MM.1S (cell line): ENCODE results near the gene MPL.

Experiments used
- DNase-seq: peaks from one replicate; pipeline ENCODE4 v3.0.0-alpha.2; 2015
- H2AFZ ChIP-seq: fragments of 300-600 bp; sonication (generic); 2 replicates; pipeline ENCODE4 v1.6.0; 2016; ENCODE audit warnings: antibody characterized with exemption, low read length
- H3F3A ChIP-seq: fragments of 300-600 bp; sonication (generic); 2 replicates; pipeline ENCODE4 v1.6.1; 2016; ENCODE audit warnings: mild to moderate bottlenecking, antibody characterized with exemption, low read length, moderate library complexity, mixed read lengths; ENCODE audit not compliant: insufficient read depth
- H3K27ac ChIP-seq: fragments of 300-600 bp; sonication (generic); 2 replicates; pipeline ENCODE4 v1.5.1; 2016; ENCODE audit warnings: mild to moderate bottlenecking, low read length
- H3K27me3 ChIP-seq: fragments of 300-600 bp; sonication (generic); replicated peaks from 2 replicates; pipeline ENCODE4 v1.6.0; 2016; ENCODE audit warnings: low read length; ENCODE audit not compliant: insufficient read depth
- H3K36me3 ChIP-seq: fragments of 300-600 bp; sonication (generic); replicated peaks from 2 replicates; pipeline ENCODE4 v1.6.1; 2016; ENCODE audit warnings: mild to moderate bottlenecking, low read length, mixed read lengths; ENCODE audit not compliant: insufficient read depth
- H3K4me1 ChIP-seq: fragments of 300-600 bp; sonication (generic); 2 replicates; pipeline ENCODE4 v1.6.1; 2016; ENCODE audit warnings: low read length, mixed read lengths
- H3K4me2 ChIP-seq: fragments of 300-600 bp; sonication (generic); 2 replicates; pipeline ENCODE4 v1.6.0; 2016; ENCODE audit warnings: low read depth, low read length
- H3K4me3 ChIP-seq: fragments of 300-600 bp; sonication (generic); 2 replicates; pipeline ENCODE4 v1.5.1; 2016; ENCODE audit warnings: low read length, mixed read lengths
- H3K79me2 ChIP-seq: fragments of 300-600 bp; sonication (generic); 2 replicates; pipeline ENCODE4 v1.6.1; 2016; ENCODE audit warnings: mixed run types, low read length, mixed read lengths
- H3K9ac ChIP-seq: fragments of 300-600 bp; sonication (generic); 2 replicates; pipeline ENCODE4 v1.6.1; 2016; ENCODE audit warnings: low read length, mixed read lengths
- H3K9me2 ChIP-seq: fragments of 300-600 bp; sonication (generic); replicated peaks from 2 replicates; pipeline ENCODE4 v1.6.1; 2016; ENCODE audit warnings: mild to moderate bottlenecking, low read length, mixed read lengths; ENCODE audit not compliant: insufficient read depth
- H3K9me3 ChIP-seq: fragments of 300-600 bp; sonication (generic); replicated peaks from 2 replicates; pipeline ENCODE4 v1.6.1; 2016; ENCODE audit warnings: mild to moderate bottlenecking, low read length, mixed read lengths; ENCODE audit not compliant: insufficient read depth
- H4K20me1 ChIP-seq: fragments of 300-600 bp; sonication (generic); 2 replicates; pipeline ENCODE4 v1.6.1; 2016; ENCODE audit warnings: mild to moderate bottlenecking, low read length, moderate library complexity, mixed read lengths; ENCODE audit not compliant: insufficient read depth
- EZH2 ChIP-seq: fragments of 300-600 bp; sonication (generic); optimal IDR thresholded peaks from 2 replicates; pipeline ENCODE3; 2017; ENCODE audit warnings: low read depth, mild to moderate bottlenecking, antibody characterized with exemption, low read length, mixed read lengths
- EZH2phosphoT487 ChIP-seq: fragments of 300-600 bp; sonication (generic); IDR thresholded peaks from 2 replicates; pipeline ENCODE4 v1.6.1; 2018; ENCODE audit warnings: antibody characterized with exemption, low read length
- TF ChIP-seq, protein P1 (sequence below): fragments of 300-600 bp; sonication (generic); IDR thresholded peaks from 2 replicates; pipeline ENCODE4 v1.5.1; 2016; ENCODE audit warnings: antibody characterized with exemption, low read length, mixed read lengths

Gene MPL

DNA sequence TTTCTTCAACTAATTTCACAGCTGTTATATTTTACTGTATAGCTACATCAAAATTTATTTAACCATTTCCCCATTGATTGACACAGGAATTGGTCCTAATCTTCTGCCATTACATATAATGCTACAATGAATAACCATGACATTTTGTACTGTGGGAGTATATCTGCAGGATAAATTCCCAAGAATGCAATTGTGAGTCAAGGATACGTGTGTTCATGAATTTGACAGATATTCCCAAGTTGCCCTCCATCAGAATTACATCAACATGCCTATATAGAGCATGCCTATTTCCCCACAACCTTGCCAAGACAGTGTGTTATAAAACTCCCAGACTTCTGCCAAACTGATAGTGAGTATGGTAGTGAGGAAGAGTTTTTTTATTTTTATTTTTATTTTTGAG lies 39.6 kb upstream of the MPL start:
- H3K4me2 ChIP-seq, result no peak overlapping the region
- H4K20me1 ChIP-seq, result no peaks in the 10 kb centered on the region
- no peak overlapping the region for H3K27ac ChIP-seq
- no peak for DNase-seq
- TF ChIP-seq, protein P1, sequence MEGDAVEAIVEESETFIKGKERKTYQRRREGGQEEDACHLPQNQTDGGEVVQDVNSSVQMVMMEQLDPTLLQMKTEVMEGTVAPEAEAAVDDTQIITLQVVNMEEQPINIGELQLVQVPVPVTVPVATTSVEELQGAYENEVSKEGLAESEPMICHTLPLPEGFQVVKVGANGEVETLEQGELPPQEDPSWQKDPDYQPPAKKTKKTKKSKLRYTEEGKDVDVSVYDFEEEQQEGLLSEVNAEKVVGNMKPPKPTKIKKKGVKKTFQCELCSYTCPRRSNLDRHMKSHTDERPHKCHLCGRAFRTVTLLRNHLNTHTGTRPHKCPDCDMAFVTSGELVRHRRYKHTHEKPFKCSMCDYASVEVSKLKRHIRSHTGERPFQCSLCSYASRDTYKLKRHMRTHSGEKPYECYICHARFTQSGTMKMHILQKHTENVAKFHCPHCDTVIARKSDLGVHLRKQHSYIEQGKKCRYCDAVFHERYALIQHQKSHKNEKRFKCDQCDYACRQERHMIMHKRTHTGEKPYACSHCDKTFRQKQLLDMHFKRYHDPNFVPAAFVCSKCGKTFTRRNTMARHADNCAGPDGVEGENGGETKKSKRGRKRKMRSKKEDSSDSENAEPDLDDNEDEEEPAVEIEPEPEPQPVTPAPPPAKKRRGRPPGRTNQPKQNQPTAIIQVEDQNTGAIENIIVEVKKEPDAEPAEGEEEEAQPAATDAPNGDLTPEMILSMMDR, result no peak
- TF ChIP-seq EZH2, result no peak
- no peak for TF ChIP-seq EZH2phosphoT487
- no peaks in the 10 kb centered on the region for H3K9me2 ChIP-seq
- no peaks in the 10 kb centered on the region for H3K27me3 ChIP-seq
- H3K36me3 ChIP-seq, result no peaks in the 10 kb centered on the region
- H2AFZ ChIP-seq, result no peak overlapping the region
- H3K9ac ChIP-seq, result no peak overlapping the region
- H3K79me2 ChIP-seq, result no peaks in the 10 kb centered on the region
- no peak overlapping the region for H3K4me3 ChIP-seq
- H3K9me3 ChIP-seq, result no peaks in the 10 kb centered on the region
- H3F3A ChIP-seq, result 0 out of 2 replicates have a peak, but pooled peaks cover 3% of the 10 kb centered on the region
- H3K4me1 ChIP-seq, result no peaks in the 10 kb centered on the region

DNA sequence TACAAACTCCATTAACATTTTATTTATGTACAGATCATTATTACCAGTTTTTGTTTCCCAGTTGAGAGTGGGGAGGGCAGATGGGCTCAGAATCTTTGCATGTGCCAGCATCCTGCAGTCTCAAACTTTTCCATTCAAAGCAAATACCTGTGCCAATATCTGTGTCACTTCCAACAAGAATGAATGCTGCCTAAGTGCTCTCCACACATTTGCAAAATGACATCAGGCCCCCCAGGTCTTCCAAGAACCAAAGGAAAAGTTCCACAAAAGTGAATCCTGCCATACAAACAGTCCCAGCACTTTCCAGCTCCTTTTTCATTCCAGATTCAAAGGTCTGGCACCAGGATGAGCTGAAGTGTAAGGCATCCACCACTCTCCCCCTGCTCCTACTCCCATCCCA lies 38.5 kb upstream of the MPL start:
- no peaks in the 10 kb centered on the region for H3K9me2 ChIP-seq
- TF ChIP-seq EZH2, result no peak
- TF ChIP-seq, protein P1, result no peak
- TF ChIP-seq EZH2phosphoT487, result no peak
- H4K20me1 ChIP-seq, result no peaks in the 10 kb centered on the region

DNA sequence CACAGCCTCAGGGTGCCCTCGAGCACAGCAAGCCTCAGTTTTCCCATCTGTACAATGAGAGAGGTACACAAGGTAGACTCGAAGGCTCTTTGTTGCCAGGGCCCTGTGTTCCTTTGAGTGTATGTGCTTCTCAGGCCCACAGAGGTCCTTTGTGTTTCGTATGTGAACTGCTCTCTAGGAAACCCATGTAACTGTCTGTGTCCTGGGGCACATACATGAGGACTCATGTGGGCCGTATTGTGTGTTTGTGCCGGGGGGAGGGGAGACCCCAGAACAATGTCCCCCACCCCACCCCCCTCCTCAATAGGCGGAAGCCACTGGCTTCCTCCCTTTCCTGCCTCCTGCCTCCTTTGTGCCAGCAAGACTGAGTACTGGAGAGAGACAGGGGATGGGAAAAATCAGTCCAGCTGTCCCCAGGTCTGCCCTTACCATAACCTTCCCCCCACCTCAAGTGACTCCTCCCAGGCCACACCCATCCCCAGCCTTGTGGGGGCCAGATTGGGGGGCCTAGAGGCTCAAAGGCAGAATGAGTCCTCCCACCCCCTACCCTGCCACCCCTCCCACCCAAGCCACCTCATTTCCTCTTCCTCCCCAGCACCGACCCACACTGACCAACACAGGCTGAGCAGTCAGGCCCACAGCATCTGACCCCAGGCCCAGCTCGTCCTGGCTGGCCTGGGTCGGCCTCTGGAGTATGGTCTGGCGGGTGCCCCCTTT lies 37.1 kb upstream of the MPL start, which contains the start of gene TIE1:
Gene TIE1, plus strand, starts transcription at position 605 of the 717 bp plus-strand sequence. Its CDS starts 90 bp downstream, at position 695.
- Histone ChIP-seq H3K9me3 (no peaks in the 10 kb centered on the region), H4K20me1 (no peaks in the 10 kb centered on the region), H3K9ac (no peak within 1 kb of the TSS), H3K27me3 (0 out of 2 replicates have a peak, but pooled peaks cover 4% of the 10 kb centered on the region), H3K36me3 (no peaks in the 10 kb centered on the region), H3F3A (0 out of 2 replicates have a peak, but pooled peaks cover under 1% of the 10 kb centered on the region), H3K79me2 (no peaks in the 10 kb centered on the region), H3K4me3 (no peak within 1 kb of the TSS), H3K27ac (no peak within 1 kb of the TSS), H3K9me2 (no peaks in the 10 kb centered on the region), H2AFZ (no peak within 1 kb of the TSS), H3K4me2 (no peak within 1 kb of the TSS), H3K4me1 (no peaks in the 10 kb centered on the region)
- TF ChIP-seq EZH2, result no peak
- no peak for TF ChIP-seq EZH2phosphoT487
- TF ChIP-seq, protein P1, result no peak
- no peak for DNase-seq

More for the DNA sequence above, 38.5 kb upstream of the MPL start:
- no peaks in the 10 kb centered on the region for H3K36me3 ChIP-seq
- no peak overlapping the region for H3K4me2 ChIP-seq
- no peak overlapping the region for H3K4me3 ChIP-seq
- no peak overlapping the region for H2AFZ ChIP-seq
- no peak overlapping the region for H3K27ac ChIP-seq
- H3K27me3 ChIP-seq, result no peaks in the 10 kb centered on the region
- no peak overlapping the region for H3K9ac ChIP-seq
- H3K9me3 ChIP-seq, result no peaks in the 10 kb centered on the region
- H3K4me1 ChIP-seq, result no peaks in the 10 kb centered on the region
- H3K79me2 ChIP-seq, result no peaks in the 10 kb centered on the region
- H3F3A ChIP-seq, result 0 out of 2 replicates have a peak, but pooled peaks cover 3% of the 10 kb centered on the region
- DNase-seq, result no peak
